ENCODE results near the gene KIFC3. TPM values are rescaled to one million over a fixed set of nuclear protein-coding genes. Genes with fewer than 3 reads are reported as not detected.

The KIFC3 gene
- total and polyA plus RNA-seq, 2 donors (not counting 1 experiment from before 2014, with no cell fraction given): 0.07 to 0.67 TPM

GRCh38 chr16:57734308-57734924 is 67.9 kb downstream of the KIFC3 start:
- TF ChIP-seq EZH2 (IDR thresholded peaks at IDR 0.05; ENCODE audit: borderline replicate concordance, insufficient read depth, low read depth, low read length, poor library complexity, severe bottlenecking): no peak
- TF ChIP-seq CTCF (IDR thresholded peaks at IDR 0.05): no peak
- no peak for DNase-seq
- H4K20me1 ChIP-seq (ENCODE audit: control insufficient read depth, insufficient read depth, low read length, poor library complexity, severe bottlenecking): no peaks in the 10 kb centered on the region
- intact Hi-C loops (cut with micrococcal nuclease): loop anchor here (2.0 kb wide), 2 partner anchors 198 to 780 kb away; partner anchors contain the start of genes CCDC102A and SETD6
- H3K27me3 Mint-ChIP-seq: no peaks in the 10 kb centered on the region
- no peaks in the 10 kb centered on the region for H3K9me3 Mint-ChIP-seq (ENCODE audit: insufficient read depth)
- peaks cover 34% of the 10 kb centered on the region for H3K4me1 Mint-ChIP-seq
- peak overlapping the region; percentile 37 to 78 for H3K27ac ChIP-seq (ENCODE audit: low read length in 2 of 2)
- CTCF ChIA-PET: interaction anchor here (1.7 kb wide), 1 partner anchor 158 kb away, joined by 5 read pairs; no protein-coding TSS in a partner anchor
- peak overlapping the region; percentile 65 to 98 (median 86) for H3K4me3 ChIP-seq (ENCODE audit: control extremely low read depth in 1 of 5, extremely low read depth in 1 of 5, insufficient read depth in 1 of 5, low read depth in 2 of 5, low read length in 4 of 5)
- H3K4me3 Mint-ChIP-seq: peak overlapping the region; percentile 93
- H2AFZ ChIP-seq (ENCODE audit: insufficient read depth, low read depth, low read length, poor library complexity, severe bottlenecking): peak overlapping the region; percentile 97
- WGBS (ENCODE audit: insufficient coverage): 47% methylated on average over 18 of the region's 20 CpGs
- H3K4me2 ChIP-seq (replicated peaks; ENCODE audit: low read depth, low read length, poor library complexity, severe bottlenecking): peak overlapping the region; percentile 97
- no peak for ATAC-seq (ENCODE audit: low read depth)
- peak overlapping the region; percentile 89 for H3K27ac Mint-ChIP-seq
- POLR2A ChIA-PET: no interaction called here
- H3K4me1 ChIP-seq (ENCODE audit: control insufficient read depth in 2 of 2, insufficient read depth in 2 of 2, low read length in 2 of 2): peaks cover 15 to 19% of the 10 kb centered on the region in 2 donors
- no peaks in the 10 kb centered on the region for H3K36me3 ChIP-seq (replicated peaks in 1 of 2; ENCODE audit: control extremely low read depth in 1 of 2, control insufficient read depth in 1 of 2, extremely low read depth in 1 of 2, insufficient read depth in 2 of 2, low read length in 1 of 2)
- peak overlapping the region; percentile 97 for H3K9ac ChIP-seq (ENCODE audit: low read length)
- H3K9me3 ChIP-seq (ENCODE audit: control extremely low read depth in 1 of 3, control insufficient read depth in 2 of 3, insufficient read depth in 1 of 3, low read length in 2 of 3): no peaks in the 10 kb centered on the region
- H3K27me3 ChIP-seq (replicated peaks in 1 of 4; ENCODE audit: control extremely low read depth in 1 of 4, control insufficient read depth in 3 of 4, insufficient read depth in 4 of 4, low read length in 3 of 4): no peaks in the 10 kb centered on the region
- no peaks in the 10 kb centered on the region for H3K79me2 ChIP-seq (ENCODE audit: control insufficient read depth, insufficient read depth, low read length)

- ChIA-PET CTCF (no interaction called here), POLR2A (no interaction called here)
- Histone ChIP-seq H3K4me2 (replicated peaks; ENCODE audit: low read depth, low read length, poor library complexity, severe bottlenecking) (no peak overlapping the region), H3K79me2 (ENCODE audit: control insufficient read depth, insufficient read depth, low read length) (no peaks in the 10 kb centered on the region), H3K4me3 (ENCODE audit: control extremely low read depth in 1 of 5, extremely low read depth in 1 of 5, insufficient read depth in 1 of 5, low read depth in 2 of 5, low read length in 4 of 5) (no peak overlapping the region), H3K9me3 (ENCODE audit: control extremely low read depth in 1 of 3, control insufficient read depth in 2 of 3, insufficient read depth in 1 of 3, low read length in 2 of 3) (peaks cover 0 to 4% (median 0%) of the 10 kb centered on the region in 3 donors), H3K27me3 (replicated peaks in 1 of 4; ENCODE audit: control extremely low read depth in 1 of 4, control insufficient read depth in 3 of 4, insufficient read depth in 4 of 4, low read length in 3 of 4) (no peaks in the 10 kb centered on the region), H3K9ac (ENCODE audit: low read length) (no peak overlapping the region), H3K36me3 (replicated peaks in 1 of 2; ENCODE audit: control extremely low read depth in 1 of 2, control insufficient read depth in 1 of 2, extremely low read depth in 1 of 2, insufficient read depth in 2 of 2, low read length in 1 of 2) (no peaks in the 10 kb centered on the region), H4K20me1 (ENCODE audit: control insufficient read depth, insufficient read depth, low read length, poor library complexity, severe bottlenecking) (no peaks in the 10 kb centered on the region), H2AFZ (ENCODE audit: insufficient read depth, low read depth, low read length, poor library complexity, severe bottlenecking) (no peak overlapping the region), H3K4me1 (ENCODE audit: control insufficient read depth in 2 of 2, insufficient read depth in 2 of 2, low read length in 2 of 2) (peaks cover 15 to 19% of the 10 kb centered on the region in 2 donors), H3K27ac (ENCODE audit: low read length in 2 of 2) (no peak overlapping the region)
- ATAC-seq (ENCODE audit: low read depth) (no peak), DNase-seq (no peak)
- TF ChIP-seq EZH2 (IDR thresholded peaks at IDR 0.05; ENCODE audit: borderline replicate concordance, insufficient read depth, low read depth, low read length, poor library complexity, severe bottlenecking) (no peak), CTCF (IDR thresholded peaks at IDR 0.05) (no peak)
- peak overlapping the region; percentile 71 for H3K4me3 Mint-ChIP-seq
- H3K27ac Mint-ChIP-seq: no peak overlapping the region
- WGBS (ENCODE audit: insufficient coverage): no CpG with 5 or more reads among the region's 2 CpGs
- peaks cover 34% of the 10 kb centered on the region for H3K4me1 Mint-ChIP-seq
- no peaks in the 10 kb centered on the region for H3K27me3 Mint-ChIP-seq
- H3K9me3 Mint-ChIP-seq (ENCODE audit: insufficient read depth): no peaks in the 10 kb centered on the region
- intact Hi-C loops (cut with micrococcal nuclease): no loop called here
These were observed 69.6 kb downstream of the KIFC3 start for GRCh38 chr16:57732714-57733113.
